HepG2 (cell line): ENCODE results near the gene SGCE.

Experiments used
- GABPB1 ChIP-seq: IDR thresholded peaks from 2 replicates; pipeline ENCODE4 v1.6.1; 2016; ENCODE audit warnings: mild to moderate bottlenecking, missing genetic modification reagents, moderate library complexity, missing compliant biosample characterization
- HMGXB3 ChIP-seq: sonication (generic); formaldehyde crosslinking; IDR thresholded peaks from 2 replicates; pipeline ENCODE4 v1.4.0; 2020; ENCODE audit warnings: missing genetic modification reagents, borderline replicate concordance
- MLX ChIP-seq: IDR thresholded peaks from 2 replicates; pipeline ENCODE4 v1.6.1; 2016
- POLR2A ChIP-seq, 2 experiments: IDR thresholded peaks; 2 replicates each; pipeline ENCODE4 v1.6.1; 2011; ENCODE audit warnings: low read depth in 2 of 2, low read length in 2 of 2, mild to moderate bottlenecking in 1 of 2, moderate library complexity in 1 of 2; ENCODE audit not compliant: insufficient read depth in 1 of 2
- POLR2AphosphoS5 ChIP-seq: IDR thresholded peaks from 2 replicates; pipeline ENCODE4 v1.6.1; 2012; ENCODE audit warnings: low read depth, low read length
- SIN3A ChIP-seq: IDR thresholded peaks from 2 replicates; pipeline ENCODE4 v1.6.1; 2011; ENCODE audit warnings: low read depth, mild to moderate bottlenecking, control low read depth, low read length, borderline replicate concordance
- SMAD3 ChIP-seq: sonication (generic); formaldehyde crosslinking; IDR thresholded peaks from 2 replicates; pipeline ENCODE4 v1.4.0; 2020; ENCODE audit warnings: missing genetic modification reagents
- ZFP37 ChIP-seq: sonication (generic); formaldehyde crosslinking; IDR thresholded peaks from 2 replicates; pipeline ENCODE4 v1.4.0; 2020; ENCODE audit warnings: missing genetic modification reagents, borderline replicate concordance
- ZNF446 ChIP-seq: sonication (generic); formaldehyde crosslinking; IDR thresholded peaks from 2 replicates; pipeline ENCODE4 v1.5.0; 2020; ENCODE audit warnings: mild to moderate bottlenecking, missing genetic modification reagents
- ZNF776 ChIP-seq: sonication (generic); formaldehyde crosslinking; IDR thresholded peaks from 2 replicates; pipeline ENCODE4 v1.4.0; 2020; ENCODE audit warnings: mild to moderate bottlenecking, missing genetic modification reagents
- TF ChIP-seq, protein P1 (sequence below): sonication (generic); formaldehyde crosslinking; IDR thresholded peaks from 2 replicates; pipeline ENCODE4 v1.4.0; 2020; ENCODE audit warnings: missing genetic modification reagents

DNA sequence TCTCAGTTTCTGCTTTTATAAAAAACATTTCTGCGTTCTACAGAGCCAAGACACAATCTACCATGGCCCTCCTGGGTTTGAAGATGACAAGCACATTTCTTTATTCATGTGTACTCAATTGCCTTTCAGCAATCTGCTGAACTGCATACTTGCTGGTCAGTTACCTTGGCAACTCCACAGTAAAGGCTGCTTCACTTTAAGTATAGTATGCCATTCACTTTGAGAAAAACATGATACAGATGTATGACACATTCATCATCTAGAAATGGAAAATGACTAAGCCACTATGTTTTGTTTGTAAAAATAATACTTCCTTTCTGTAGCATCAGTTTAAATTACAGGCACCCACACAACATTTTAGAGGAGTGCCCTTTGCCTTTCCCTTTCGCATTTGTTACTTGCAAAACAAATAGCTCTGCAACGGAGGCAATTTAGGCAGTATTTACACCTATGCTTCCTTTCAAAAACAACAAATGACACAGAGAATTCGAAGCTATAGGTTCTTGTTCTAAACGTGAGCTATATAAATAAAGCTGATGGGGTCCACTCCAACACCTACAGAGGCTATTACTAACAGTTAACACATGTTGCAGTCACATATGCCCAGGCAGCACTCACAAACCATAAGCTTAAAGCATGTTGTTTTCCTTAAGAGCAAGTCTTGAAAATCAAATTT lies 23.5 kb downstream of the SGCE start:
- TF ChIP-seq, protein P1, sequence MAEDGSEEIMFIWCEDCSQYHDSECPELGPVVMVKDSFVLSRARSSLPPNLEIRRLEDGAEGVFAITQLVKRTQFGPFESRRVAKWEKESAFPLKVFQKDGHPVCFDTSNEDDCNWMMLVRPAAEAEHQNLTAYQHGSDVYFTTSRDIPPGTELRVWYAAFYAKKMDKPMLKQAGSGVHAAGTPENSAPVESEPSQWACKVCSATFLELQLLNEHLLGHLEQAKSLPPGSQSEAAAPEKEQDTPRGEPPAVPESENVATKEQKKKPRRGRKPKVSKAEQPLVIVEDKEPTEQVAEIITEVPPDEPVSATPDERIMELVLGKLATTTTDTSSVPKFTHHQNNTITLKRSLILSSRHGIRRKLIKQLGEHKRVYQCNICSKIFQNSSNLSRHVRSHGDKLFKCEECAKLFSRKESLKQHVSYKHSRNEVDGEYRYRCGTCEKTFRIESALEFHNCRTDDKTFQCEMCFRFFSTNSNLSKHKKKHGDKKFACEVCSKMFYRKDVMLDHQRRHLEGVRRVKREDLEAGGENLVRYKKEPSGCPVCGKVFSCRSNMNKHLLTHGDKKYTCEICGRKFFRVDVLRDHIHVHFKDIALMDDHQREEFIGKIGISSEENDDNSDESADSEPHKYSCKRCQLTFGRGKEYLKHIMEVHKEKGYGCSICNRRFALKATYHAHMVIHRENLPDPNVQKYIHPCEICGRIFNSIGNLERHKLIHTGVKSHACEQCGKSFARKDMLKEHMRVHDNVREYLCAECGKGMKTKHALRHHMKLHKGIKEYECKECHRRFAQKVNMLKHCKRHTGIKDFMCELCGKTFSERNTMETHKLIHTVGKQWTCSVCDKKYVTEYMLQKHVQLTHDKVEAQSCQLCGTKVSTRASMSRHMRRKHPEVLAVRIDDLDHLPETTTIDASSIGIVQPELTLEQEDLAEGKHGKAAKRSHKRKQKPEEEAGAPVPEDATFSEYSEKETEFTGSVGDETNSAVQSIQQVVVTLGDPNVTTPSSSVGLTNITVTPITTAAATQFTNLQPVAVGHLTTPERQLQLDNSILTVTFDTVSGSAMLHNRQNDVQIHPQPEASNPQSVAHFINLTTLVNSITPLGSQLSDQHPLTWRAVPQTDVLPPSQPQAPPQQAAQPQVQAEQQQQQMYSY: no peak
- TF ChIP-seq POLR2A (IDR thresholded peaks at IDR 0.05; ENCODE audit: insufficient read depth in 1 of 2, low read depth in 2 of 2, low read length in 2 of 2) (no peak), MLX (CRISPR knock-in tag) (no peak), ZFP37 (CRISPR knock-in tag) (no peak), ZNF446 (CRISPR knock-in tag) (no peak), HMGXB3 (CRISPR knock-in tag) (no peak), POLR2AphosphoS5 (no peak), SIN3A (no peak), GABPB1 (CRISPR knock-in tag) (no peak), ZNF776 (CRISPR knock-in tag) (no peak), SMAD3 (CRISPR knock-in tag) (no peak)
